GM12878 (cell line): ENCODE measurements around the gene ZNF613. TPM values are rescaled to one million over a fixed set of nuclear protein-coding genes. Genes with fewer than 3 reads are reported as not detected.

Experiments used
- ETV6 ChIP-seq, 2 experiments: fragments of 450-650 bp in 1 of 2; IDR thresholded peaks in 1 of 2; conservative IDR thresholded peaks in 1 of 2; 2 replicates each; pipeline ENCODE4 v1.6.1; 2014; ENCODE audit warnings: antibody characterized with exemption in 1 of 2, borderline replicate concordance in 1 of 2, low read depth in 1 of 2, mild to moderate bottlenecking in 1 of 2, moderate library complexity in 1 of 2
- HCFC1 ChIP-seq: fragments of 150-350 bp; IDR thresholded peaks from 2 replicates; pipeline ENCODE4 v1.6.1; 2014; ENCODE audit warnings: low read length
- HDAC6 ChIP-seq: fragments of 200-600 bp; sonication (generic); IDR thresholded peaks from one replicate; pipeline ENCODE4 v1.8.0; 2017; ENCODE audit warnings: antibody characterized with exemption; ENCODE audit not compliant: unreplicated experiment
- IRF4 ChIP-seq: IDR thresholded peaks from 2 replicates; pipeline ENCODE4 v1.6.1; 2011; ENCODE audit warnings: low read depth, low read length
- JUNB ChIP-seq: IDR thresholded peaks from 2 replicates; pipeline ENCODE4 v1.6.1; 2016; ENCODE audit warnings: antibody characterized with exemption, mild to moderate bottlenecking
- JUND ChIP-seq: IDR thresholded peaks from 2 replicates; pipeline ENCODE4 v1.6.1; 2012; ENCODE audit warnings: low read depth, mild to moderate bottlenecking, low read length, improper control_type of control experiment, moderate library complexity
- KAT2A ChIP-seq: conservative IDR thresholded peaks from 2 replicates; pipeline ENCODE4 v1.6.1; 2011; ENCODE audit warnings: low read depth, low read length; ENCODE audit not compliant: control insufficient read depth
- NFXL1 ChIP-seq: fragments of 450-650 bp; IDR thresholded peaks from 2 replicates; pipeline ENCODE4 v1.6.1; 2017; ENCODE audit warnings: antibody characterized with exemption, mild to moderate bottlenecking, borderline replicate concordance
- NR2C1 ChIP-seq: fragments of 450-650 bp; IDR thresholded peaks from 2 replicates; pipeline ENCODE4 v1.6.1; 2017; ENCODE audit warnings: antibody characterized with exemption, mild to moderate bottlenecking, moderate library complexity
- POLR2A ChIP-seq: IDR thresholded peaks from 2 replicates; pipeline ENCODE4 v1.6.1; 2011; ENCODE audit warnings: low read depth, mild to moderate bottlenecking, low read length
- POLR2AphosphoS2 ChIP-seq: IDR thresholded peaks from 2 replicates; pipeline ENCODE4 v1.6.1; 2011; ENCODE audit warnings: low read depth, mild to moderate bottlenecking, low read length, improper control_type of control experiment, moderate library complexity
- RB1 ChIP-seq: fragments of 450-650 bp; formaldehyde crosslinking; IDR thresholded peaks from 2 replicates; pipeline ENCODE4 v1.6.1; 2017; ENCODE audit warnings: mild to moderate bottlenecking, borderline replicate concordance
- RUNX3 ChIP-seq: IDR thresholded peaks from 2 replicates; pipeline ENCODE4 v1.6.1; 2012; ENCODE audit warnings: low read length, inconsistent platforms
- SRF ChIP-seq, 2 experiments: IDR thresholded peaks; 2 replicates each; pipeline ENCODE4 v1.6.1; 2011; ENCODE audit warnings: low read depth in 2 of 2, low read length in 2 of 2, mild to moderate bottlenecking in 1 of 2, moderate library complexity in 1 of 2
- STAT1 ChIP-seq: fragments of 450-650 bp; conservative IDR thresholded peaks from 2 replicates; pipeline ENCODE4 v1.6.1; 2014; ENCODE audit warnings: antibody characterized with exemption, mild to moderate bottlenecking
- STAT3 ChIP-seq: IDR thresholded peaks from 2 replicates; pipeline ENCODE4 v1.6.1; 2011; ENCODE audit warnings: low read depth, low read length, improper control_type of control experiment
- SUPT20H ChIP-seq: IDR thresholded peaks from 2 replicates; pipeline ENCODE4 v1.6.1; 2011; ENCODE audit warnings: low read depth, mild to moderate bottlenecking, low read length, moderate library complexity, borderline replicate concordance; ENCODE audit not compliant: control insufficient read depth
- YBX1 ChIP-seq: fragments of 450-650 bp; IDR thresholded peaks from 2 replicates; pipeline ENCODE4 v1.6.1; 2016; ENCODE audit warnings: antibody characterized with exemption
- ZNF217 ChIP-seq: fragments of 450-650 bp; IDR thresholded peaks from 2 replicates; pipeline ENCODE4 v1.6.1; 2017; ENCODE audit warnings: antibody characterized with exemption, mild to moderate bottlenecking
- ZNF24 ChIP-seq: fragments of 450-650 bp; IDR thresholded peaks from 2 replicates; pipeline ENCODE4 v1.6.1; 2017; ENCODE audit warnings: antibody characterized with exemption, mild to moderate bottlenecking
- polyA plus RNA-seq, 11 experiments: library from polyadenylated mRNA; depleted of rRNA in 4 of 11; unstranded in 6 of 11; stranded (reverse) in 5 of 11; fragments of >200 nt; fragmentation: Nextera tagmentation in 4 of 11; fragmentation: Illumina TruSeq in 1 of 11; extraction: Ambion mirVana in 4 of 11; extraction: Trizol in 1 of 11; gene quantifications; 1 replicate in 1 of 11; 2 replicates in 10 of 11; pipeline versions ENCODE4 v1.2.1 to v1.2.3, GENCODE V29; 2011 to 2016; ENCODE audit warnings: inconsistent platforms in 2 of 11, missing spikeins in 2 of 11, low read depth in 1 of 11
- total RNA-seq, 4 experiments: library from RNA; depleted of rRNA in 3 of 4; stranded (reverse); fragments of >200 nt in 3 of 4; fragmentation: Illumina TruSeq in 1 of 4; extraction: Trizol in 1 of 4; gene quantifications; 2 replicates each; pipeline versions ENCODE4 v1.2.1 to v1.2.3, GENCODE V29; 2013 to 2021
- TF ChIP-seq, protein P1 (sequence below): fragments of 450-650 bp; IDR thresholded peaks from 2 replicates; pipeline ENCODE4 v1.6.1; 2017; ENCODE audit warnings: antibody characterized with exemption, mild to moderate bottlenecking, moderate library complexity
- TF ChIP-seq, protein P2 (sequence below): fragments of 450-650 bp; IDR thresholded peaks from 2 replicates; pipeline ENCODE4 v1.6.1; 2017; ENCODE audit warnings: mild to moderate bottlenecking, low read depth, inconsistent platforms; ENCODE audit not compliant: poor library complexity, severe bottlenecking
- TF ChIP-seq, protein P3 (sequence below): fragments of 450-650 bp; IDR thresholded peaks from 2 replicates; pipeline ENCODE4 v1.6.1; 2014; ENCODE audit warnings: mild to moderate bottlenecking
- TF ChIP-seq, protein P4 (sequence below): IDR thresholded peaks from 2 replicates; pipeline ENCODE4 v1.6.1; 2012; ENCODE audit warnings: low read depth, low read length, improper control_type of control experiment

The ZNF613 gene
- total and polyA plus RNA-seq, 10 of the 15 experiments (the other 5 are each of a cell fraction or from before 2014, with no cell fraction given), result 3.3 to 7.8 (median 5.0) TPM

DNA sequence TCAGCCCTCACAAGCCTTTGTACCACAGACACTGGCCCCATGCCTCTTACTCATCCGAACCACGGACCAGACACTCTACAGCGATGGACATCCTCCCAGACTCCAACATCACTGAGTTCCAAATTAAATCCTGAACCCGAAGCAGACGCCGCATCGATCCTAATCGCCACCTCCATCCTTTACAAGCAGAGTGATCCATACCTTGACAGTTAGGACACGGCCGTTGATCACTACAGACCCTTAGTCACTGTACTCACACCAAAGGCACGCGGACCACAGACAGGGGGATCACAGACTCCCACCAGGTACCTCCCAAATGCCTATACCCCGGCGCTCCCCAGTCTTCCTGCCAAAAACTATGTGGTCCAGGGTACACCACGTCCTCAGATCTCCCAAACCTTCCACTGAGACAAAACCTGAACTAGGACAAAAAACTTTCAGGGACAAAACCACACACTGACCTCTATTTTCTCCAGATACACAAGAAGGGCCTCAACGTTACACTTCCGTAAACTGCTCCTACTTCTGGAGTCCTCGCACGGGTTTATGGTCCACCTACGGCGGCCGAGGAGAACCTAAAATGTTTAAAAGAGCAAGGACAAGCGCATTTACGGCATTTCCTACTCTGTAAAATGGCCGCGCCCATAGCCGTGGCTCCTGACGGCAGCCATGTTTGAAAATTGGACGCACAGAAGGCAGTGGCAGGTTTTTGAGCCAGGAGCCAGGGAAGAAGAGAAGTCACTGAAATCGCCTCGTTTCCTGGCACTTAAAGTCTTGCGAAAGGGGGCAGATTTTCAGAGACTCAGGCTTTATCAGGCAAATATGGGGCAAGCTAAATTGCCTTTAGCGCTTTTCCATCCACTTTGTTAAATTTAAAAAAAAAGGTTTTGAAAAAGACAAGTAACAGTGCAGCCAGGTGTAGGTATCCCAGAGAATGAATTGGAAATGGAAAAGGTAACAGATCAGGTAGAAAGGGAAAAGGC, 59.3 kb downstream of the ZNF613 start, which contains the start of gene ZNF350 (continued):
- TF ChIP-seq, protein P1, sequence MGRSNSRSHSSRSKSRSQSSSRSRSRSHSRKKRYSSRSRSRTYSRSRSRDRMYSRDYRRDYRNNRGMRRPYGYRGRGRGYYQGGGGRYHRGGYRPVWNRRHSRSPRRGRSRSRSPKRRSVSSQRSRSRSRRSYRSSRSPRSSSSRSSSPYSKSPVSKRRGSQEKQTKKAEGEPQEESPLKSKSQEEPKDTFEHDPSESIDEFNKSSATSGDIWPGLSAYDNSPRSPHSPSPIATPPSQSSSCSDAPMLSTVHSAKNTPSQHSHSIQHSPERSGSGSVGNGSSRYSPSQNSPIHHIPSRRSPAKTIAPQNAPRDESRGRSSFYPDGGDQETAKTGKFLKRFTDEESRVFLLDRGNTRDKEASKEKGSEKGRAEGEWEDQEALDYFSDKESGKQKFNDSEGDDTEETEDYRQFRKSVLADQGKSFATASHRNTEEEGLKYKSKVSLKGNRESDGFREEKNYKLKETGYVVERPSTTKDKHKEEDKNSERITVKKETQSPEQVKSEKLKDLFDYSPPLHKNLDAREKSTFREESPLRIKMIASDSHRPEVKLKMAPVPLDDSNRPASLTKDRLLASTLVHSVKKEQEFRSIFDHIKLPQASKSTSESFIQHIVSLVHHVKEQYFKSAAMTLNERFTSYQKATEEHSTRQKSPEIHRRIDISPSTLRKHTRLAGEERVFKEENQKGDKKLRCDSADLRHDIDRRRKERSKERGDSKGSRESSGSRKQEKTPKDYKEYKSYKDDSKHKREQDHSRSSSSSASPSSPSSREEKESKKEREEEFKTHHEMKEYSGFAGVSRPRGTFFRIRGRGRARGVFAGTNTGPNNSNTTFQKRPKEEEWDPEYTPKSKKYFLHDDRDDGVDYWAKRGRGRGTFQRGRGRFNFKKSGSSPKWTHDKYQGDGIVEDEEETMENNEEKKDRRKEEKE, result no peak
- TF ChIP-seq RB1 (no peak), NFXL1 (no peak), STAT1 (peak; percentile 73; the same call in 1 of the 2 replicates), ETV6 (conservative IDR thresholded peaks at IDR 0.05 in 1 of 2, IDR thresholded peaks at IDR 0.05 in 1 of 2; ENCODE audit: borderline replicate concordance in 1 of 2, low read depth in 1 of 2) (no peak), HDAC6 (no peak), ZNF217 (no peak), POLR2AphosphoS2 (0 out of 2 replicates have a peak, but pooled peaks have one; percentile 50), RUNX3 (peak; percentile 92), YBX1 (no peak), JUNB (no peak), HCFC1 (peak; percentile 94), STAT3 (no peak), IRF4 (no peak), ZNF24 (no peak), KAT2A (no peak), JUND (no peak), SUPT20H (no peak), NR2C1 (peak; percentile 93), POLR2A (peak; percentile 67), SRF (IDR thresholded peaks at IDR 0.05; ENCODE audit: low read depth in 2 of 2, low read length in 2 of 2) (peak in 1 of 2 experiments; percentile 77; a peak in 2 of 4 replicates)
- TF ChIP-seq, protein P2, sequence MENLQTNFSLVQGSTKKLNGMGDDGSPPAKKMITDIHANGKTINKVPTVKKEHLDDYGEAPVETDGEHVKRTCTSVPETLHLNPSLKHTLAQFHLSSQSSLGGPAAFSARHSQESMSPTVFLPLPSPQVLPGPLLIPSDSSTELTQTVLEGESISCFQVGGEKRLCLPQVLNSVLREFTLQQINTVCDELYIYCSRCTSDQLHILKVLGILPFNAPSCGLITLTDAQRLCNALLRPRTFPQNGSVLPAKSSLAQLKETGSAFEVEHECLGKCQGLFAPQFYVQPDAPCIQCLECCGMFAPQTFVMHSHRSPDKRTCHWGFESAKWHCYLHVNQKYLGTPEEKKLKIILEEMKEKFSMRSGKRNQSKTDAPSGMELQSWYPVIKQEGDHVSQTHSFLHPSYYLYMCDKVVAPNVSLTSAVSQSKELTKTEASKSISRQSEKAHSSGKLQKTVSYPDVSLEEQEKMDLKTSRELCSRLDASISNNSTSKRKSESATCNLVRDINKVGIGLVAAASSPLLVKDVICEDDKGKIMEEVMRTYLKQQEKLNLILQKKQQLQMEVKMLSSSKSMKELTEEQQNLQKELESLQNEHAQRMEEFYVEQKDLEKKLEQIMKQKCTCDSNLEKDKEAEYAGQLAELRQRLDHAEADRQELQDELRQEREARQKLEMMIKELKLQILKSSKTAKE, result no peak
- TF ChIP-seq, protein P3, sequence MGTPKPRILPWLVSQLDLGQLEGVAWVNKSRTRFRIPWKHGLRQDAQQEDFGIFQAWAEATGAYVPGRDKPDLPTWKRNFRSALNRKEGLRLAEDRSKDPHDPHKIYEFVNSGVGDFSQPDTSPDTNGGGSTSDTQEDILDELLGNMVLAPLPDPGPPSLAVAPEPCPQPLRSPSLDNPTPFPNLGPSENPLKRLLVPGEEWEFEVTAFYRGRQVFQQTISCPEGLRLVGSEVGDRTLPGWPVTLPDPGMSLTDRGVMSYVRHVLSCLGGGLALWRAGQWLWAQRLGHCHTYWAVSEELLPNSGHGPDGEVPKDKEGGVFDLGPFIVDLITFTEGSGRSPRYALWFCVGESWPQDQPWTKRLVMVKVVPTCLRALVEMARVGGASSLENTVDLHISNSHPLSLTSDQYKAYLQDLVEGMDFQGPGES, result no peak
- TF ChIP-seq, protein P4, sequence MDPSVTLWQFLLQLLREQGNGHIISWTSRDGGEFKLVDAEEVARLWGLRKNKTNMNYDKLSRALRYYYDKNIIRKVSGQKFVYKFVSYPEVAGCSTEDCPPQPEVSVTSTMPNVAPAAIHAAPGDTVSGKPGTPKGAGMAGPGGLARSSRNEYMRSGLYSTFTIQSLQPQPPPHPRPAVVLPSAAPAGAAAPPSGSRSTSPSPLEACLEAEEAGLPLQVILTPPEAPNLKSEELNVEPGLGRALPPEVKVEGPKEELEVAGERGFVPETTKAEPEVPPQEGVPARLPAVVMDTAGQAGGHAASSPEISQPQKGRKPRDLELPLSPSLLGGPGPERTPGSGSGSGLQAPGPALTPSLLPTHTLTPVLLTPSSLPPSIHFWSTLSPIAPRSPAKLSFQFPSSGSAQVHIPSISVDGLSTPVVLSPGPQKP, result peak; percentile 63; the same call in 1 of the 2 replicates
